Measurements from ENCODE around the gene SH3RF3.
"Not testable (repeated sequence)": the region's sequence is repeated elsewhere in the genome, so short reads cannot be mapped to it uniquely, and the experiment has no call there.

SH3RF3 gene

DNA sequence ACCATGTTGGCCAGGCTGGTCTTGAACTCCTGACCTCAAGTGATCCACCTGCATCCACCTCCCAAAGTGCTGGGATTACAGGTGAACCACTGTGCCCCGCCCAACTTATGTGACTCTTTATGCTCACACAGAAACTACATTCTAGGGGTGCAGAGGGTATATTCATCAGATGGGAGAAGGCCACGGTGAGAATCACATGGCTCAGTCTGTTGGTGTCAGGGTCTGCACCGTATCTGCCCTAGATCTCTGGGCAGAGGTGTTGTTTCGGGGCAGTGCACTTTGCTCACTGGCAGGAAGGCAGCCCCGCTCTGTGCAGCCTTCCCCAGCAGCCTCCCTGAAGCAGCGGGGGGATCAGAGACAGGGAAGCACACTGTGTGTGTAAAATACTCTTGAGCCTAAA lies 76.4 kb downstream of the SH3RF3 start:
- DNase-seq, result no peak

DNA sequence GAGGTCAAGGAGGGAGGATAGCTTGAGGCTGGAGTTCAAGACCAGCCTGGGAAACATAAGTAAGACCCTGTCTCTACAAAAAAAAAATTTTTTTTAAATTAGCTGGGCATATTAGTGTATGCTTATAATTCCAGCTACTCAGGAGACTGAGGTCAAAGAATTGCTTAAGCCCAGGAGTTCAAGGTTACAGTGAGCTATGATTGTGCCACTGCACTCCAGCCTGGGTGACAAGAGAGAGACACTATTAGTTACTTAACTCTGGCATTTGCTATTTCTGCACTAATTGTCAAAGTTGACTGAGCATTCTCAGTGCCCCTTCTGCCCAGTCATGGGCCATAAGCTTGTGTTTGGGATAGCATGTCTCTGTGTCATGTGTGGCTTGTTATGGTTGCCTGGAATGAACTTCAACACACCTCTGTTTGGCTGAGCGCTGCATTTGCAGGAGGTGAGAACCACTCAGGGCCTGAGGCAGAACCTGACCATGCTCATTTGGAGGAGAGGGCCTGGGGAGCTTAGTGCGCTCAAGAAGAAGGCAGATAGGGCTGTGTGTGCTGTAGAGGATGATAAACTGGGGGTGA lies 77.7 kb downstream of the SH3RF3 start:
- no peak for DNase-seq

DNA sequence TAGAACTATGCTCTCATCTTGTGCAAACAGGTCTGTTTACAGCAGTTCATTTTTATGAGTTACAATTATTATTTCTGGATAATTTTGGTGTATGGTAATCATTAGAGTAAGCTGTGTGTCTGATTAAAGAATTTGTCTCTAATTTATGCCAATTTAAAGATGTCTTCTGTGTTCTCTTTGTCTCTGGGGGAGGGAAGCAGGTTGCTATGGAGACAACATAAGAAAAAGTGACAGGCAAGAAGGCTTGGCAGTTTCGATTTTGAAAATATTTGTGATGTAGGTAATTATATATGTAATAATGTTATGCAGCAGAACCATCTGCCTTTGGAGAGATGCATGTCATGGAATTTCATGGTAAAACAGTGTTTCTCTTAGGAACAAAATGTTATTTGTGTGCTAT lies 78.2 kb downstream of the SH3RF3 start:
- no peak for DNase-seq

DNA sequence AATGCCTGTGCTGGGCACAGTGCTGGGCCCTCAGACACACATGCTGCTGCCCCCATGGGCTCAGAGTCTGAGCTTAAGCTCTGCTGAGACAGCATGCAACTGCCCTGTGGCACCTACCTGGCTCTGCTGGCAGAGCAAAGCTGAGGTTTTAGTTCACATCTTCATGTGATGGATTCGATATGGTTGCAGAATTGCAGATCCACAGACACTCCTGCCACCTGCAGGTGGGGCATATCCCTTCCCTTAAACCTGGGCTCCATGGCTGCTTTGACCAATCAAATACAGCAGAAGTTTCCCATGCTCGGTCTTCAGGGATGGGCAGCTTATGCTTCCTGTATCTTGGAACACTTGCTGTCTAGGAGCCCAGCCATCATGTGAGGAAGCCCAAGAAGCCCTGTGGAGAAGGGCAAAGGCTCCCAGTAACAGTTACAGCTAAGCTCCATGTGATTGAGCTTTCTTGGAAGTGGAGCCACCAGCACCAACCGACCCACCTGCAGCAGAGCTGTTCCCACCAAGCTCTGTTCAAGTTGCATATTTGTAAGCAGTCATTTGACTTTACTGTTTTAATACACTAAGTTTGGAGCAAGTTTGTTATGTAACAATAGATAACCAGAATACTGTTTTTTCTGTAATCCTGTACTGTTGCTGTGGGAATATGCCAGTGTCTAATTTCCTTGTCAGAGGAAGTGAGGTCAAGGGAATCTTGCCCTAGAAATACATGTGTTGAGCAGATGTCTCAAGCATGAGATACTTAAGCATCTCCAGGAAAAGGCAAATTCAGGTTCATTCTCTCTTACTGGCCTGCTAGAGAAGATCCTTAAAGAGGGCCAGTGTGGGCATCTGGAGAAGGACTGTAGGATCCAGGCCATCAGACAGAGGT lies 79.3 kb downstream of the SH3RF3 start:
- no peak for DNase-seq

DNA sequence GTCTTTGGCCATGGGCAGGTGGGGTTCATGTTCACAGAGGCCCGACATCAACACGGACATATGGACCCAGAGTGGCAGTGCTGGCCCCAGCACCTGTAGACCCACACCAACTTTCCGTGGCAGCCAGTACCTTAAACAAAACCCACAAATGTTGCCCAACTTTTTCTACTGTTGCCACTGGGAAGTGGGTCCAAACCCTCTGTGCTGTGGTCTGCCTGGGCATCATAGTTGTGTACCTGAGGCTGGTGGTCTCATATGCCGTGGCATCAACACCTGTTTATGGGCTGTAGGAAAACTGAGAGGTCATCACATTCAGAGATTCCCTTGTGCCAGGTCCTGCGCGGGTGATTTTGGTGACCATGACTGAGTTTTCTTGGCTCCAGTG lies 79.9 kb downstream of the SH3RF3 start:
- no peak for DNase-seq

DNA sequence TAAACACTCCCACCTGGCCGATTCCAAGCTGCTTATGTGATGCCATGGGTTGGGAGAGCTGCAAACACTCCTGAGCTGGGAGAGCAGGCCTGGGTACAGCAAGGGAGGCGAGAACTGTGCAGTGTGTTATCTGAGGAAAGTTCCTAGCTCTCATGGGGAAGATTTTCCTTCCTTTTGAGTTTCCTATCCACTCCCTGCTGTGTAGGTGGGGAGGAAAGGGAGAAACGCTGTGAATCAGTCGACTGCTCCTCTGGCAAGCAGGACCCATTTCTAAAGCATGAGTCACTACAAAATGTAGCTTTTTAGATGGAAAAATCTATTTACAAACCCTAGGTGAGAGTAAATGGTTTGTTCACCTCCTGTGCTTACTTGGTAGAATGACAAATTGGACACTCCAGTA lies 80.4 kb downstream of the SH3RF3 start:
- DNase-seq, result no peak

DNA sequence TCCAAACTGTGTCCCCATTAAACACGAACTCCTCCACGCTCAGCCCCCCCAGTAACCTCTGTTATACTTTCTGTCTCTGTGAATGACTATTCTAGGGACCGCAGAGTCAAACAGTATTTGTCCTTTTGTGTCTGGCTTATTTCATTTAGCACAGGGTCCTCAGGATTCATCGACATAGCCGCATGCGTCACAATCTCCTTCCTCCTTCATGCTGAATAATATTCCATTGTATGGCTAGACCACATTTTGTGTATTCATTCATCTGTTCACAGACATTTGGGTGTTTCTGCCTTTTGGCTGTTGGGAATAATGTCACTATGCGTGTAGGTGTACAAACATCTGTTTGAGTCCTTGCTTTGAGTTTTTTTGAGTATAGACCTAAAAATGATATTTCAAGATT lies 80.9 kb downstream of the SH3RF3 start:
- DNase-seq, result no peak

DNA sequence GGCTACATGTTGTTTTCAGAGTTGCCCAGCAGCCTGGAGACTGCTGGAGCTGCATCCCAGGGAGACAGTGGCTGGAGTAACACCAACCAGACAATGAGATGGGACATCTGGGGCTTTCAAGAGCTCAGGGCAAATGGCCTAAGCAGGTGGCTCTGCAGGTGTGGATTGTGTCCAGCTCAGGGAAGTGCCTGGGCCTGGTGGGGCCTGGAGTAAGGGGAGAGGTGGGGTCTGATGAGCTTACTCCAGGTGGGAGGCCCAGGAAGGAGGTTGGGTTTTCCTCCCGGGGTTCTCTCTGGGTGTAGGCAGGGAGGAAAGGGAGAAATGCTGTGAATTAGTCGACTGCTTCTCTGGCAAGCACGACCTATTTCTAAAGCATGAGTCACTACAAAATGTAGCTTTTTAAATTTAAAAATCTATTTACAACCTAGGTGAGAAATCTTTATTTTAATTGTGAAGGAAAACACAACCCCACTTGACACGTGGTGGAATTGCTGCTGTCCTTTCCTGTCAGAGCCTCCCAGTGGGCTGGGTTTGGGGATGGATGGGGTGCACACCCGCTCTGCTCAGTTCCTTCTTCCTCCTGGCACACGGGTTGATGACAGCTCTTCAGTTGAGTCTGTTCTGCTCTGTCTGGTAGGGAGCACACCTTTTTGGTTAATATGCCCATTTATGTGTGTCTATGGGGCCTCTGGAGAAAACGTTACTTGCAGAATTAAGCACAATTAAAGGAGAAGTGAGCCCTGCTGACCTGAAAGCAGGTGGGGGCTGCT lies 81.6 kb downstream of the SH3RF3 start:
- no peak for DNase-seq

DNA sequence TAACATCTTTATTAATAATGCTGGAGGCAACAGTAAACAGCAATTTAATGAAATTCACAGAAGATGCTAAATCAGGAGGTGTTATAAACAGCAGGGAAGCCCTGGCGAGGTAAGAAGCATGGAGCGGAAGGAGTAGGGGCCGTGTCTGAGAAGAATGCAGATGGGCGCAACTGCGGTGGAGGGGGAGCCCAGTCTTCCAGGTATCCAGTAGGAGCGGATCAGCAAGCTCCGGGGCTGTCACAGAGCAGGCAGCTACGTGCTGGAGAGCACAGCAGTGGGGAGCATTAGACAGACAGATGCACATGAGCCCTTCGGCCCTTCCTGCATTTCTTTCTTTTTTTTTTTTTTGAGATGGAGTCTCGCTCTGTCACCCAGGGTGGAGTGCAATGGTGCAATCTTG lies 82.3 kb downstream of the SH3RF3 start:
- no peak for DNase-seq

DNA sequence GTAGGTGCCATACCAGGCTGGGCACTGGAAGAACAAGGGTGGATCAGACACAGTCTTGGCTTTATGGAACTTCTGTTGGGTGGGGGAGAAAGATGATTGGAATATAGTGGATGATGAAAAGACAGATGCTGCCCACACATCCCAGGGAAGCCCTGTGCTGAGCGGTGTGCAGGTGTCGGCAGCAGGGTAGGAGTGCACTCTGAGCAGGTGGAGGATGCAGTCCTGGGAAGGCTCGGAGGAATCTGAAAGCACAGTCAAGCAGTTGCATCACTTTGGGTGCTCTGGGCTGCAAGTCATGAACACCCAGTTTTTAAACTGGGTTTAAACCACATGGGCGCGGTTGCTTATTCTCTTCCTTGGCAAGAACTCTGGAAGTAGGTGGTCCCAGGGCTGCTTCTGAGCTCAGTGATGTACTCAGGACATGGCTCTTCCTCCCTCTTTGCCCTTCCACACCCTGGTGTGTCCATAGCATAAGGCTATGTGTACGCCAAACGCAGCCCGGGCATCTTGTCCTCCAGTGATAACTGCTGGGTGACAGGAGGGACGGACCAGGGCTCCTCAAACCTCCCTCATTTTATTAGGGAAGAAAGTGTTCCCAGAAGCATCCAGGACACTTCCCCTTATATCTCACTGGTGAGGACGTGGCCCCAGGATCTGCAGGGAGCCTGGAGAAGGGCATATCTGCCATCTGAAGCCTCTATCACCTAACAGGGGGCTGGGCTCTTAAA lies 84.0 kb downstream of the SH3RF3 start:
- DNase-seq, result no peak

DNA sequence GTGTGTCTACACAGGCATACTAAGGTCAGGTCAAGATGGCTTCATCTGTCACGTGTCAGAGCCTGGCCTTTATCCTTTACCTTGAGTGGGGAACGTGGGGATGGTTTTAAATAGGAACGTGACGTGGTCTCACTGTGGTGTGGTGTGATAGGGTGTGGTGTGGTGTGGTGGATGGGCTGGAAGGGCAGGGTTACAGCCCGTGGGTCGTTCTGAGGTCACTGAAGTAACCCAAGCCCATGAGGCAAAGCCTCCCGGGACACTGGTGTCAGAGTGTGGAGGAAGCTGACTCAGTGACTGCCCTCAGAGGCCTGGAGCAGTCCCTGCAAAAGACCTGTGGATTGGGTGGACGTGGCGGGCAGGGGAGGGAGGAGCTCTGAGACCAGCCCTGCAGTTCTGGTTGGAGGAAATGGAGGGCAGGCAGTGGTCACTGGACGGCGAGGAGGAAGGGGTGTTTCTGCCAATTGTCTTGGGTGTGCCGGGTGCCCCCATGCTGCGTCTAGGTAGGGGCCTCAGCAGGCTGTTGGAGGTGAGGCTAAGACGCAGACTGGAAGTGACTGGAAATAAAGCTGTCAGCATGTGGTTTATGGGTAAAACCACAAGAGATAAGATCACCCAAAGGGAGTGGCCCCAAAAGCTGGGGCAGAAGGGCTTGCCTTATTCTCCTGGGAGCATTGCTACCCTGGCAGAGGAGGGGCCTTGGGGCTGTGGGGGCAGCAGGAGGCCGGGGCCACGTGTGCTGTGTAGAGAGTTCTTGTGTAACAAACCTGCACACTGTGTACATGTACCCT lies 84.8 kb downstream of the SH3RF3 start:
- DNase-seq, result peak; percentile 55

DNA sequence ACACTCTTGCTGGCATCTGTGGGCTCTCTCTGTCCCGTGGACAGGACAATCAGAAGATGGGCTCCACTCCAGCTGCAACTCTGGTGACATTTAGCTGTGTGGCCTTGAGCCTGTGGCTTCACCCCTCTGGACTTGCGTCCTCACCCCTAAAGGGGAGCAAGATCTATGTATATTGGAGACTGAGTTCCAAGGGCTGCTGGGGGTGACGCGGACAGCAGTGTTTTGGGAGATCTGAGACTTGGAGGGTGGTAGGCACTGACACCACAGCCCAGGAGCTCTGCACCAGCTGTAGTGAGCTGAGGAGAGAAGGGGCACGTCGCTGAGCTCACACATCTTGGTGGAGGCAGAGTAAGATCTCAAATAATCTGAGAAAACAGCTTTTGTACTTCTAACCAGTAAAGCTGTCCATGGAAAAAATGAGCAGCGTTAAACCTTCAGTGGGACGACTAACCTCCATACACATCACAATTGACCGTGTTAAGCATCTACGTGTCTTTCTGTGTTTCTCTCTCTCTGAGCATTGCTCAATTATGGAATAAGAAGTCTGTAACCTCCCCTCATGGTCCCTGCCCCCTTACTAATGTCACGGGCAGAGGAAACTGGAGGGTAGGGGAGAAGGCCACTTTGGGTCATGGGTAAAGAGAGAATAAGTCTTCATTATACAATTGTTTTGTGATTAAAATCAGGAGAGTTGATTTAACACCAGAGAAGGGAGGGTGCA lies 85.8 kb downstream of the SH3RF3 start:
- DNase-seq, result no peak

DNA sequence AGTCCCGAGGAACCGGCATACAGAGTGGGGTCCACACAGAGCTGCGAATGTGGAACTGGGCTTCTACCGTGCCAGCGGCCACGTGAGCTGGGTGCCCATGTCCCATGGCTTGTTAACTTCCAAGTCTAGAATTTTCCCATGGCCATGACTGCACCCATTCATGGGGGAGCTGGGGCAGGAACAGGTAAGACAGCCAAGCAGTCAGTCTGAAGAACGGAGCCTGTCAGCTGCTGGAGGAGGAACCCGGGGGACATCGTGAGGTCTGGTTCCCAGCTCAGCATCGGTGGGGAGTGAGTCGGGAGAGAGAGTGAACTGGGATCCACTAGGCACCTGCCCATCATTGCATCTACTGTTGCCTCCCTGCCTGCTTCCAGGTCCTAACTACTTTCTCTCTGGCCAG lies 86.9 kb downstream of the SH3RF3 start:
- no peak for DNase-seq

DNA sequence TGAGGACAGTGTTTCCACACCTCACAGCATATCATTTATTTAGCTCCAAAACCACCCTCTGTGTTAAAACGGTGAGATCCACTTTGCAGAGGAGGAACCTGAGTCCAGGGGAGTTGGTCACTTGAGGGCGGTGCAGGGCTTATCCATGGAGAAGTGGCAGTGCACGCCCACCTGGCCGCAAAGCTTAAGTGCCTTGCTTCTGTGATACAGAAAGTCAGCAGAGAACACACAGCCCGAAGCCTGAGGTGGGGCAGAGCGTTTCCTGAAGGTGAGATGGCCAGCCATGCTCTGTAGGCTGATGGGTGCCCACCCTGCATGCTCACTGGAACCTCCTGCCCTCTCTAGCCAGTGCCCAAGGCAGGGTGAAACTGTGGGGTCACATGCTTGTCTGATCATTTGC lies 87.3 kb downstream of the SH3RF3 start:
- DNase-seq, result no peak

DNA sequence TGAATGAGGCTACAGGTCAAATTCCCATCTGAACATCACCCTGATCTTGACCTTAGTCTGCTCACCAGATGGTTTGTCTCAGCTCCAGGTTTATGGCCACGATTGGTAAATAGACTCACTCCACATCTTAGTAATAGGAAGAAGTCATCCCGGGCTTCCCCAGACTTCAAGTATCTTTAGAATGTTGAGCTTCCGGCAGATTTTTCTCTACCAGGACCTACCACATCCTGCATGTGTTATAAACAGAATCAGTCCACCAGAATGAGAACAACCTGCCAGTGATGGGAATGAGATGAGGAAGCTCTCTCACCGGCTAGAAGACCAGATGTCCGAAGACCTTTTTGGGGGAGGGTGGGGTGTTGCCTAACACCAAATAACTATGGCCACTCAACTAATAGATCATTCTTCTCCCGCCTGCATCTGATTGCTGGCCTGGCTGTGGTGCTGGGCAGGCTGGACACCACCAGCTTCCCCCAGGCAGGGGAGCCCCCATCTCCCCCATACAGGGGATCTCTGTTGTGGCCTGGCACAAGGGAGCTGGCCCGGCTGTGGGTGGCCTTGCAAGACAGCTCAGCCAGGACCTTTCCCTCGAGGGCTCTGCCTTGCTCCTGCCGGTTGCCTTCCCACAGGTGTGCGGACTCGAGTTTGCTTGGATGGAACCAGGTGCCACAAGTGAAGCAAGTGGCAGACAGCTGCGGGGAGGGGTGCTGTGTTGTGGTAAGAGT lies 88.5 kb downstream of the SH3RF3 start:
- DNase-seq, result no peak

DNA sequence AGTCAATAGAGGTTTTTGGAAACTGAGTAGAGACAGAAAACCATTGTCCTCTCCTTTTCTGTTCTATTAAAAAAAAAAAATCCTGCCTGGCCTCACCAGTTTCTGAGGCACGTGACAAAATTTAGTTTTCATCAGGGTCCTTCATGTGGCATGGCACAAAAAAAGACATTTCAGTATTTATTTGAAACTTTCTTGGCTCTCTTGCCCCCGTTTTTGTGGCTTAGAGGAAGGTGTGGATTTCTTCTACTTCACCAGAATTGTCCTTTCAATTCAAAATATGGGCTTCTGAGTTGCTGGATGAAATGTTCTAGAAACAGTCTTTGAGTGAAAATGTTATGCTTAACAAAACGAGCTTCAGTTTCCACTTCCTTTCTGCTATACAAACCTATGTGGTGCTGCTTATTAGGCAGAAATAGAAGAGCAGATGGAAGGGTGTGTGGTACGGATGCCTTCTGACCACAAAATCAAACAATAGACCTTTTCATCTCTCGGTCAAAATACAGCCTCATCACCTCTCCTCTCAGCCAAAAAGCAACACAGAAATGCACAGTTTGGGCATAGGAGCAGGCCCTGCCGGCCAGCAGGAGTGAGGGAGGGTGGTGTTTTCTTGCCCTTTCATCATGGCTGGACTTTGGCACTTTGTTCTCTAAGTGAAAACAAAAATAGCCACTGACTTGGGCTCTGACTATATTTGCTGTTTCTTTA lies 89.2 kb downstream of the SH3RF3 start:
- no peak for DNase-seq

DNA sequence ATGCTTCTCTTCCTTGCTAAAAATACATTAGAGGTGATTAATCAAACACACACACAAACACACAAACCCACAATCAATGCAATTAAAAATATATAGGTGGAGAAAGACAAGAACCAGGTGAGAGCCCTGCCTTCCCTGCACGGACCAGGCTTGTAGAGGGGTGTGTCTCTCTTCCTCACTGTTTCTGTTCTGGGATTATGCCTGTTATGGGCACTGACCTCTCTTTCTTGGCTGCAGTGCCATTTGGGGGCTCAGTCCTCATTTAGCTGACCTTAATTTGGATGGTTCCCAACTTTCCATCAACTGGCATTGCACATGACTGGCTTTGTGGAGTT lies 89.8 kb downstream of the SH3RF3 start:
- DNase-seq, result no peak

DNA sequence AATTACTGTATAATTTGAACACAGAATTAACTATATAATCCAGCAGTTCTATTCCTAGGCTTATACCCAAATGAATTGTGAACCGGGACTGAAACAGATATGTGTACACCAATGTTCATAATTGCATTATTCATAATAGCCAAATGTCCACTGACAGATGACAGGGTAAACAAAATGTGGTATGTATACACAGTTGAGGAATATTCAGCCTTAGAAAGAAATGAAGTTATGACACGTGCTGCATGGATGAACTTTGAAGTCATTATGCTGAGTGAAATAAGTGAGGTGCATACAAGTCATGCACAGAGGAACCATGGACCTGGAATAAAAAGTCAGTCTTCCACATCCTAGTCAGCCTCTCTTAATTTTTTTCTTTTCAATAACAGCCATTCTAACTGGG lies 91.9 kb downstream of the SH3RF3 start:
- no peak for DNase-seq

DNA sequence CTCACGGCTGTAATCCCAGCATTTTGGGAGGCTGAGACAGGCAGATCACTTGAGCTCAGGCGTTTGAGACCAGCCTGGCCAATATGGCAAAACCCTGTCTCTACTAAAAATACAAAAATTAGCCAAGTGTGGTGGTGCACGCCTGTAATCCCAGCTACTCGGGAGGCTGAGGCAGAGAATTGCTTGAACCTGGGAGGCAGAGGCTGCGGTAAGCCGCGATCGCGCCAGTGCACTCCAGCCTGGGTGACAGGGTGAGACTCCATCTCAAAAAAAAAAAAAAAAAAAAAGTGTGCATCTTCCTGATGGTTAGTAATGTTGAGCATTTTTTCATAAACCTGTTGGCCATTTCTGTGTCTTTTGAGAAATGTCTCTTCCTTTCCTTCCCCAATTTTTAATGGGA lies 92.3 kb downstream of the SH3RF3 start:
- DNase-seq, result not testable (repeated sequence)

DNA sequence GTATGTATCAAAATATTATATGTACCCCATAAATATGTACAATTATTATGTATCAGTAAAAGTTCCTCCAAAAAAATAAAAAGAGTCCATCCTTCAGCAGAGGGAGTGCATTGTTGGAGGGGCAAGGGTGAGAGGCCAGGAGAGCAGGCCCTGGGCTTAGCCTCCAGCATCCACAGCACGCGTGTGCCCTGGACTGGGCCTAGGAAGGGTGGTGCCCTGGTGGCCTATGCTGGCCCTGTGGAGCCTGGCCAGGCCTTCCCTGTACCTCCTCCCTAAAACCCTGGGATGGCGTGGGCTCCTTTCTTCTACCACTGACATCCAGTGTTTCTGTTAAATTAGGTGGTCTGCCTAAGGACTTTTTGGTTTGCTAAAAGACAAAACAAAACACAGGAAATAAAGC lies 93.4 kb downstream of the SH3RF3 start:
- no peak for DNase-seq
